Prostate gland (tissue), 2 donors: ENCODE data around the gene FARP2. TPM values are rescaled to one million over a fixed set of nuclear protein-coding genes. Genes with fewer than 3 reads are reported as not detected.

Source experiments
- DNase-seq: peaks from one replicate; pipeline ENCODE4 v3.0.0-alpha.2; 2019; ENCODE audit warnings: low spot score
- H3K27ac ChIP-seq, 2 donors: fragments of 200-600 bp; sonication (generic); 2 replicates each; pipeline ENCODE4 v1.5.1; 2017 to 2019
- H3K27me3 ChIP-seq: fragments of 200-600 bp; sonication (generic); replicated peaks from 2 replicates; pipeline ENCODE4 v1.5.1; 2019; ENCODE audit not compliant: insufficient read depth
- H3K36me3 ChIP-seq, 2 donors: fragments of 200-600 bp; sonication (generic); 1 replicate in 1 of 2; 2 replicates in 1 of 2; pipeline versions ENCODE4 v1.5.1 to v1.8.1; 2017 to 2019
- H3K4me1 ChIP-seq: fragments of 200-600 bp; sonication (generic); replicated peaks from 2 replicates; pipeline ENCODE4 v1.5.1; 2019
- H3K4me3 ChIP-seq, 2 donors: fragments of 200-600 bp; sonication (generic); 2 replicates each; pipeline ENCODE4 v1.5.1; 2017 to 2019
- H3K9me3 ChIP-seq: fragments of 200-600 bp; sonication (generic); 2 replicates; pipeline ENCODE4 v1.5.1; 2017
- POLR2A ChIP-seq: fragments of 450-650 bp; IDR thresholded peaks from one replicate; pipeline ENCODE4 v1.6.1; 2016; ENCODE audit warnings: antibody characterized with exemption, mild to moderate bottlenecking
- POLR2AphosphoS5 ChIP-seq: sonication (generic); formaldehyde crosslinking; IDR thresholded peaks from one replicate; pipeline ENCODE4 v1.6.1; 2017; ENCODE audit warnings: antibody characterized with exemption
- WGBS: methylation state at CpG from one replicate; pipeline ENCODE4 v1.1.5; 2018; 5-methylcytosine and 5-hydroxymethylcytosine counted together
- intact Hi-C: fragments of 100-400 bp; cut with DNase I; formaldehyde crosslinking; loops from one replicate; pipeline ENCODE4 v1.14.2; 2022
- total RNA-seq, 2 donors: library from RNA; depleted of rRNA; stranded (reverse); fragments of >200 nt; gene quantifications; one replicate each; pipeline ENCODE4 v1.1.0, GENCODE V29; 2016
- TF ChIP-seq, protein P1 (sequence below), 4 experiments: fragments of 200-600 bp in 2 of 4; fragments of 450-650 bp in 2 of 4; sonication (generic) in 2 of 4; IDR thresholded peaks; 1 replicate in 3 of 4; 2 replicates in 1 of 4; pipeline ENCODE4 v1.5.1; 2016 to 2019; ENCODE audit warnings: antibody characterized with exemption in 4 of 4, mild to moderate bottlenecking in 2 of 4, moderate library complexity in 2 of 4

The FARP2 gene
- total RNA-seq, 2 donors from 2014 or later: 32.4 to 35.9 TPM

DNA sequence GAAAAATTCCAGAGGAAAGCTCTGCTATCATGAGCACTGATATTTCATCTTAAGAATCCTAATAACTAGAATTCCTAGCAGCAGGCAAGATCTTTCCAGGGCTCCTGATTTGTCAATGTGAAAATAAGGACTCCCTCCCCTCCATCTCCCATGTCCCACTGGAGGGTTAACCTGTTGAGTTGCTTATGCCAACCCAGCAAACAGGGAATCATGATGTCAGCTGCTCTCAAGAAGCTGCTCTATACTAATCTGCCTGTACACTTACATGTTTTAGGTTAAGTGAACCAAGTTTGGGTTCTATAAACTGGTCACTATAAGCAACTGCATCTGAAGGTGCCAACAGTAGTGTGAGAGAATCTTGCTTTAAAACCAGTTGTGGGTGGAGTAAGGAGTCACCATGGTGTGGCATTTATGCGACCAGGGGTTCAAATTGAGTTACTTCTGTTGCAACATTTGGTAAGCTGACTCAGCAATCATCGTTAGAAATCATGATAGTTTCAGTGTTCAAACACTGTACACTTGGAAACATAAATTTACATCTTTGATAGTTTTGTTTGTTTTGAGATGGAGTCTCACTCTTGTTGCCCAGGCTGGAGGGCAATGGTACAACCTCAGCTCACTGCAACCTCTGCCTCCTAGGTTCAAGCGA lies 98.9 kb downstream of the FARP2 start:
- intact Hi-C loops: no loop called here
- 65% methylated on average over 3 of the region's 3 CpGs for WGBS

GRCh38 chr2:241456546-241456945 lies 100.5 kb downstream of the FARP2 start:
- intact Hi-C loops: no loop called here
- Histone ChIP-seq H3K27ac (no peak overlapping the region), H3K4me1 (peaks cover 4% of the 10 kb centered on the region), H3K4me3 (no peak overlapping the region), H3K36me3 (no peaks in the 10 kb centered on the region), H3K9me3 (no peaks in the 10 kb centered on the region), H3K27me3 (no peaks in the 10 kb centered on the region)
- DNase-seq: no peak
- TF ChIP-seq POLR2A: no peak
- TF ChIP-seq, protein P1, sequence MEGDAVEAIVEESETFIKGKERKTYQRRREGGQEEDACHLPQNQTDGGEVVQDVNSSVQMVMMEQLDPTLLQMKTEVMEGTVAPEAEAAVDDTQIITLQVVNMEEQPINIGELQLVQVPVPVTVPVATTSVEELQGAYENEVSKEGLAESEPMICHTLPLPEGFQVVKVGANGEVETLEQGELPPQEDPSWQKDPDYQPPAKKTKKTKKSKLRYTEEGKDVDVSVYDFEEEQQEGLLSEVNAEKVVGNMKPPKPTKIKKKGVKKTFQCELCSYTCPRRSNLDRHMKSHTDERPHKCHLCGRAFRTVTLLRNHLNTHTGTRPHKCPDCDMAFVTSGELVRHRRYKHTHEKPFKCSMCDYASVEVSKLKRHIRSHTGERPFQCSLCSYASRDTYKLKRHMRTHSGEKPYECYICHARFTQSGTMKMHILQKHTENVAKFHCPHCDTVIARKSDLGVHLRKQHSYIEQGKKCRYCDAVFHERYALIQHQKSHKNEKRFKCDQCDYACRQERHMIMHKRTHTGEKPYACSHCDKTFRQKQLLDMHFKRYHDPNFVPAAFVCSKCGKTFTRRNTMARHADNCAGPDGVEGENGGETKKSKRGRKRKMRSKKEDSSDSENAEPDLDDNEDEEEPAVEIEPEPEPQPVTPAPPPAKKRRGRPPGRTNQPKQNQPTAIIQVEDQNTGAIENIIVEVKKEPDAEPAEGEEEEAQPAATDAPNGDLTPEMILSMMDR (IDR thresholded peaks at IDR 0.05): no peak
- TF ChIP-seq POLR2AphosphoS5: no peak
- WGBS: 84% methylated on average over 11 of the region's 11 CpGs

More for the DNA sequence above, 98.9 kb downstream of the FARP2 start:
- Histone ChIP-seq H3K4me1 (no peaks in the 10 kb centered on the region), H3K27me3 (no peaks in the 10 kb centered on the region), H3K4me3 (no peak overlapping the region), H3K9me3 (no peaks in the 10 kb centered on the region), H3K36me3 (no peaks in the 10 kb centered on the region), H3K27ac (no peak overlapping the region)
- TF ChIP-seq POLR2A (no peak), POLR2AphosphoS5 (no peak)
- TF ChIP-seq, protein P1 (IDR thresholded peaks at IDR 0.05): no peak
- DNase-seq: no peak

DNA sequence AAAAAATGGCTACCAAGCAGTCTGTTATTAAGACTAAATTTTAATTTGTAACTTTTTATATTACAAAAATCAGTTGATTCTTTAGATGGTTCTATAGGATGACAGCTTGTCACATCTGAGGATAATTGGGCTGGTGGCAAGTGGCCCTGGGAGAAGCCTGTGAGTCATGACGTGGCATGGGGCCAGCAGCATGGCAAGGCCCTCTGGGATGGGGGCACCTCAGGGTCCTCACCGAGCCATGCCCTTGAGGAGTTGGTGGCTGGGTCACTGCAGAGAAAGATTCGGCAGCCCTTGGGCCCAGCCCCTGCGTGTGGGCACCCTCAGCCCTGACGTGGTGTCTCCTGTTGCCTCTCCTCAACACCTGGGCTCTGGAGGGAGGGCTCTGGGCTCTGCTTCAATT lies 102.6 kb downstream of the FARP2 start:
- H3K4me1 ChIP-seq: peaks cover 7% of the 10 kb centered on the region
- TF ChIP-seq POLR2A (no peak), POLR2AphosphoS5 (no peak)
- TF ChIP-seq, protein P1 (IDR thresholded peaks at IDR 0.05): no peak
- intact Hi-C loops: no loop called here
- no peak overlapping the region for H3K4me3 ChIP-seq
- H3K27ac ChIP-seq: no peak overlapping the region
- 92% methylated on average over 4 of the region's 5 CpGs for WGBS
- DNase-seq: no peak
- H3K27me3 ChIP-seq: no peaks in the 10 kb centered on the region
- H3K9me3 ChIP-seq: no peaks in the 10 kb centered on the region
- H3K36me3 ChIP-seq: no peaks in the 10 kb centered on the region

DNA sequence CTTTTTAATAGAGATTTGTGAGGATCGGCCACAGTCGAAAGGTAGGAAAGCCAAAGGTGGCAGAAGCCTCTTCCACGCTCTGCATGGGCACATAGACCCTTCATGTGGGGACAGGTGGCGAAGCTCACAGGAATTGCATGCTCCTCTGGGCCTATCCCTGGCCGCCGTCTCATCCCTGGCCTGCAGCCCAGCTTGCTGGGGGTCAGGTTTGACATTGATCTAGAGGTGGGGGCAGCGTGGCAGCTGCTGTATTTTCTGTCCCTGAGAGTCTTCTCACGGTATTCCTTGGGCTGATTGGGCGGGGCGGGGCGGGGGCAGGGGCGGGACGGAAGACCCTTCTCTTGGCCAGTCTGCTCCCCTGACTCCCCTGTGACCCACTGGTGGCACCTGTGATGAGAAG lies 103.4 kb downstream of the FARP2 start:
- H3K27me3 ChIP-seq: no peaks in the 10 kb centered on the region
- 93% methylated on average over 13 of the region's 13 CpGs for WGBS
- intact Hi-C loops: no loop called here

More for the DNA sequence above, 103.4 kb downstream of the FARP2 start:
- Histone ChIP-seq H3K27ac (no peak overlapping the region), H3K4me3 (no peak overlapping the region), H3K4me1 (peaks cover 7% of the 10 kb centered on the region), H3K36me3 (no peaks in the 10 kb centered on the region), H3K9me3 (no peaks in the 10 kb centered on the region)
- TF ChIP-seq, protein P1 (IDR thresholded peaks at IDR 0.05): no peak
- TF ChIP-seq POLR2A (no peak), POLR2AphosphoS5 (no peak)
- DNase-seq: no peak
